ENCODE measurements around the gene EIF4G3. TPM values are rescaled to one million over a fixed set of nuclear protein-coding genes. Genes with fewer than 3 reads are reported as not detected.

The EIF4G3 gene
- total and polyA plus RNA-seq, 2 of the 8 experiments (the other 6 are each of a cell fraction or from before 2014, with no cell fraction given), result 47.5 to 66.6 TPM

DNA sequence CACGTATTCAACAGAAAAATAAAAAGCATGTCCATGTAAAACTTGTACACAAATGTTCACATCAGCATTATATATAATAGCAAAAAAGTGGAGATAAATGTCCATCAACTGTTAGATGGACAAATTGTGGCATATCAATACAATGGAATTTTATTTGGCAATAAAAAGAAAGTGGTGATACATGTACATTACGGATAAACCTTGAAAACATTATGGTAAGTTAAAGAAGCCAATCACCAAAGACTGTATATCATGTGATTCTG is 76.9 kb downstream of the EIF4G3 start (continued):
- TF ChIP-seq, protein P1, sequence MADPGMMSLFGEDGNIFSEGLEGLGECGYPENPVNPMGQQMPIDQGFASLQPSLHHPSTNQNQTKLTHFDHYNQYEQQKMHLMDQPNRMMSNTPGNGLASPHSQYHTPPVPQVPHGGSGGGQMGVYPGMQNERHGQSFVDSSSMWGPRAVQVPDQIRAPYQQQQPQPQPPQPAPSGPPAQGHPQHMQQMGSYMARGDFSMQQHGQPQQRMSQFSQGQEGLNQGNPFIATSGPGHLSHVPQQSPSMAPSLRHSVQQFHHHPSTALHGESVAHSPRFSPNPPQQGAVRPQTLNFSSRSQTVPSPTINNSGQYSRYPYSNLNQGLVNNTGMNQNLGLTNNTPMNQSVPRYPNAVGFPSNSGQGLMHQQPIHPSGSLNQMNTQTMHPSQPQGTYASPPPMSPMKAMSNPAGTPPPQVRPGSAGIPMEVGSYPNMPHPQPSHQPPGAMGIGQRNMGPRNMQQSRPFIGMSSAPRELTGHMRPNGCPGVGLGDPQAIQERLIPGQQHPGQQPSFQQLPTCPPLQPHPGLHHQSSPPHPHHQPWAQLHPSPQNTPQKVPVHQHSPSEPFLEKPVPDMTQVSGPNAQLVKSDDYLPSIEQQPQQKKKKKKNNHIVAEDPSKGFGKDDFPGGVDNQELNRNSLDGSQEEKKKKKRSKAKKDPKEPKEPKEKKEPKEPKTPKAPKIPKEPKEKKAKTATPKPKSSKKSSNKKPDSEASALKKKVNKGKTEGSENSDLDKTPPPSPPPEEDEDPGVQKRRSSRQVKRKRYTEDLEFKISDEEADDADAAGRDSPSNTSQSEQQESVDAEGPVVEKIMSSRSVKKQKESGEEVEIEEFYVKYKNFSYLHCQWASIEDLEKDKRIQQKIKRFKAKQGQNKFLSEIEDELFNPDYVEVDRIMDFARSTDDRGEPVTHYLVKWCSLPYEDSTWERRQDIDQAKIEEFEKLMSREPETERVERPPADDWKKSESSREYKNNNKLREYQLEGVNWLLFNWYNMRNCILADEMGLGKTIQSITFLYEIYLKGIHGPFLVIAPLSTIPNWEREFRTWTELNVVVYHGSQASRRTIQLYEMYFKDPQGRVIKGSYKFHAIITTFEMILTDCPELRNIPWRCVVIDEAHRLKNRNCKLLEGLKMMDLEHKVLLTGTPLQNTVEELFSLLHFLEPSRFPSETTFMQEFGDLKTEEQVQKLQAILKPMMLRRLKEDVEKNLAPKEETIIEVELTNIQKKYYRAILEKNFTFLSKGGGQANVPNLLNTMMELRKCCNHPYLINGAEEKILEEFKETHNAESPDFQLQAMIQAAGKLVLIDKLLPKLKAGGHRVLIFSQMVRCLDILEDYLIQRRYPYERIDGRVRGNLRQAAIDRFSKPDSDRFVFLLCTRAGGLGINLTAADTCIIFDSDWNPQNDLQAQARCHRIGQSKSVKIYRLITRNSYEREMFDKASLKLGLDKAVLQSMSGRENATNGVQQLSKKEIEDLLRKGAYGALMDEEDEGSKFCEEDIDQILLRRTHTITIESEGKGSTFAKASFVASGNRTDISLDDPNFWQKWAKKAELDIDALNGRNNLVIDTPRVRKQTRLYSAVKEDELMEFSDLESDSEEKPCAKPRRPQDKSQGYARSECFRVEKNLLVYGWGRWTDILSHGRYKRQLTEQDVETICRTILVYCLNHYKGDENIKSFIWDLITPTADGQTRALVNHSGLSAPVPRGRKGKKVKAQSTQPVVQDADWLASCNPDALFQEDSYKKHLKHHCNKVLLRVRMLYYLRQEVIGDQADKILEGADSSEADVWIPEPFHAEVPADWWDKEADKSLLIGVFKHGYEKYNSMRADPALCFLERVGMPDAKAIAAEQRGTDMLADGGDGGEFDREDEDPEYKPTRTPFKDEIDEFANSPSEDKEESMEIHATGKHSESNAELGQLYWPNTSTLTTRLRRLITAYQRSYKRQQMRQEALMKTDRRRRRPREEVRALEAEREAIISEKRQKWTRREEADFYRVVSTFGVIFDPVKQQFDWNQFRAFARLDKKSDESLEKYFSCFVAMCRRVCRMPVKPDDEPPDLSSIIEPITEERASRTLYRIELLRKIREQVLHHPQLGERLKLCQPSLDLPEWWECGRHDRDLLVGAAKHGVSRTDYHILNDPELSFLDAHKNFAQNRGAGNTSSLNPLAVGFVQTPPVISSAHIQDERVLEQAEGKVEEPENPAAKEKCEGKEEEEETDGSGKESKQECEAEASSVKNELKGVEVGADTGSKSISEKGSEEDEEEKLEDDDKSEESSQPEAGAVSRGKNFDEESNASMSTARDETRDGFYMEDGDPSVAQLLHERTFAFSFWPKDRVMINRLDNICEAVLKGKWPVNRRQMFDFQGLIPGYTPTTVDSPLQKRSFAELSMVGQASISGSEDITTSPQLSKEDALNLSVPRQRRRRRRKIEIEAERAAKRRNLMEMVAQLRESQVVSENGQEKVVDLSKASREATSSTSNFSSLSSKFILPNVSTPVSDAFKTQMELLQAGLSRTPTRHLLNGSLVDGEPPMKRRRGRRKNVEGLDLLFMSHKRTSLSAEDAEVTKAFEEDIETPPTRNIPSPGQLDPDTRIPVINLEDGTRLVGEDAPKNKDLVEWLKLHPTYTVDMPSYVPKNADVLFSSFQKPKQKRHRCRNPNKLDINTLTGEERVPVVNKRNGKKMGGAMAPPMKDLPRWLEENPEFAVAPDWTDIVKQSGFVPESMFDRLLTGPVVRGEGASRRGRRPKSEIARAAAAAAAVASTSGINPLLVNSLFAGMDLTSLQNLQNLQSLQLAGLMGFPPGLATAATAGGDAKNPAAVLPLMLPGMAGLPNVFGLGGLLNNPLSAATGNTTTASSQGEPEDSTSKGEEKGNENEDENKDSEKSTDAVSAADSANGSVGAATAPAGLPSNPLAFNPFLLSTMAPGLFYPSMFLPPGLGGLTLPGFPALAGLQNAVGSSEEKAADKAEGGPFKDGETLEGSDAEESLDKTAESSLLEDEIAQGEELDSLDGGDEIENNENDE (IDR thresholded peaks at IDR 0.05; ENCODE audit: insufficient replicate concordance, low read length), result no peak
- TF ChIP-seq NANOG (IDR thresholded peaks at IDR 0.05; ENCODE audit: insufficient read depth, low read depth, low read length, poor library complexity, severe bottlenecking), result no peak
- TF ChIP-seq SAP30 (IDR thresholded peaks at IDR 0.05; ENCODE audit: insufficient read depth, insufficient replicate concordance, low read length), result no peak
- no peak for TF ChIP-seq FOSL1 (IDR thresholded peaks at IDR 0.05; ENCODE audit: insufficient read depth, low read depth, low read length)
- TF ChIP-seq GTF2F1 (IDR thresholded peaks at IDR 0.05; ENCODE audit: borderline replicate concordance, low read depth, low read length), result no peak
- no peak for TF ChIP-seq CTBP2 (IDR thresholded peaks at IDR 0.05; ENCODE audit: borderline replicate concordance, insufficient read depth, insufficient read length, low read length)
